ENCODE measurements around the gene LHX3.

DNA sequence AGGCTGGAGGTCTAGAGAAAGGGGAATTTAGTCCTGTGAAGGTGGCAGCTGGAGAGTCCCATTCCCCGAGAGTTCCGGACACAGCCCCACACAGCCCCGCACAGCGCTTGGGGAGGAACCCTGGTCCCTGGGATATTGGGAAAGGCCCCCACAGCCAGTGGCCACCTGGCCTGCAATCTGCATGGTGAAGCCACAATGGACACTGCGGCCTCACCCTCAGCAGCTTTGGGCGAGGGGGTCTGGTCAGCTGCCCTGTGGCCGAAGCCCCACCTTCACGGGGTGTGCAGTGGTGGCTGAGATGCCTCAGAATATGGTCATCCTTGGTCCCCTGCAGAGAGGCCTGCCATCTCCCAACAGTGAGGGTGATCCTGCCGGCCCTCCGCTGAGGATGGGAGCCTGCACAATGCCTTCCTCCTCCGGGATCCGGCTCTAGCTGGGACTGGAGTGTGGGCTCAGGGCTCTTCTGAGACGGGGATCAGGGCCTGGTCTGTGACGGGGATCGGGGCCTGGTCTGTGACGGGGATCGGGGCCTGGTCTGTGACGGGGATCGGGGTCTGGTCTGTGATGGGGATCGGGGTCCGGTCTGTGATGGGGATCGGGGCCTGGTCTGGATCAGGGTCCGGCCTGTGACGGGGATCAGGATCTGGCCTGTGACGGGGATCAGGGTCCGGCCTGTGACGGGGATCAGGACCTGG lies 52.9 kb downstream of the LHX3 start:
- TF ChIP-seq, protein P1, sequence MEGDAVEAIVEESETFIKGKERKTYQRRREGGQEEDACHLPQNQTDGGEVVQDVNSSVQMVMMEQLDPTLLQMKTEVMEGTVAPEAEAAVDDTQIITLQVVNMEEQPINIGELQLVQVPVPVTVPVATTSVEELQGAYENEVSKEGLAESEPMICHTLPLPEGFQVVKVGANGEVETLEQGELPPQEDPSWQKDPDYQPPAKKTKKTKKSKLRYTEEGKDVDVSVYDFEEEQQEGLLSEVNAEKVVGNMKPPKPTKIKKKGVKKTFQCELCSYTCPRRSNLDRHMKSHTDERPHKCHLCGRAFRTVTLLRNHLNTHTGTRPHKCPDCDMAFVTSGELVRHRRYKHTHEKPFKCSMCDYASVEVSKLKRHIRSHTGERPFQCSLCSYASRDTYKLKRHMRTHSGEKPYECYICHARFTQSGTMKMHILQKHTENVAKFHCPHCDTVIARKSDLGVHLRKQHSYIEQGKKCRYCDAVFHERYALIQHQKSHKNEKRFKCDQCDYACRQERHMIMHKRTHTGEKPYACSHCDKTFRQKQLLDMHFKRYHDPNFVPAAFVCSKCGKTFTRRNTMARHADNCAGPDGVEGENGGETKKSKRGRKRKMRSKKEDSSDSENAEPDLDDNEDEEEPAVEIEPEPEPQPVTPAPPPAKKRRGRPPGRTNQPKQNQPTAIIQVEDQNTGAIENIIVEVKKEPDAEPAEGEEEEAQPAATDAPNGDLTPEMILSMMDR (conservative IDR thresholded peaks at IDR 0.05; ENCODE audit: low read length) = no peak
- no peak for TF ChIP-seq EZH2phosphoT487 (IDR thresholded peaks at IDR 0.05; ENCODE audit: borderline replicate concordance)
